Fibroblast of mammary gland (primary cell): ENCODE results near the gene TRAFD1.
A peak's percentile ranks its signal among the peaks of the same experiment; 100 is the strongest.

Source experiments
- DNase-seq: peaks from one replicate; pipeline ENCODE4 v3.0.0-alpha.2; 2010; ENCODE audit warnings: low read depth
- H3K4me3 ChIP-seq: 2 replicates; pipeline ENCODE4 v1.5.1; 2011; ENCODE audit warnings: low read depth, mild to moderate bottlenecking, low read length, moderate library complexity; ENCODE audit not compliant: control insufficient read depth
- TF ChIP-seq, protein P1 (sequence below): conservative IDR thresholded peaks from 2 replicates; pipeline ENCODE4 v1.5.1; 2011; ENCODE audit warnings: low read depth, low read length, inconsistent platforms; ENCODE audit not compliant: control insufficient read depth, insufficient read depth

TRAFD1 gene

DNA sequence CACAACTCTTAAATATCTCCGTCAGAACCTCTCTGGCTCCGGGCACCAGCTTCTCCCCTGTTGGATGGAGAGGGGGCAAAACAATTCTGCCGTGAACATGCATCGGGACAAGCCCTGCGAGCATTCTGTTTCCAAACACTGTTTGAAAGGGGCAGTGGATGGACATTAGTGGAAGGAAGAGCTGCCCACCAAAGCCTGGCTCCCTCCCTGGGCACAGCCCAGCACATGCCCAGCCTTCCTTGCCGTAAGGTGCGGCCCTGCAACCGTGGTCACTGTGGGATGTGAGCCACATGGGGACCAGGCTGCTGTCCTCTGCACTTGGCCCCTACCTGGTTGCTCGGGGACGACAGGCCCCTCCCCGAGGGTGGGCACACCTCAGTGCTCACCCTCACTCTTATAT, 54.0 kb downstream of the TRAFD1 start:
- no peak for DNase-seq
- H3K4me3 ChIP-seq = no peak overlapping the region
- TF ChIP-seq, protein P1, sequence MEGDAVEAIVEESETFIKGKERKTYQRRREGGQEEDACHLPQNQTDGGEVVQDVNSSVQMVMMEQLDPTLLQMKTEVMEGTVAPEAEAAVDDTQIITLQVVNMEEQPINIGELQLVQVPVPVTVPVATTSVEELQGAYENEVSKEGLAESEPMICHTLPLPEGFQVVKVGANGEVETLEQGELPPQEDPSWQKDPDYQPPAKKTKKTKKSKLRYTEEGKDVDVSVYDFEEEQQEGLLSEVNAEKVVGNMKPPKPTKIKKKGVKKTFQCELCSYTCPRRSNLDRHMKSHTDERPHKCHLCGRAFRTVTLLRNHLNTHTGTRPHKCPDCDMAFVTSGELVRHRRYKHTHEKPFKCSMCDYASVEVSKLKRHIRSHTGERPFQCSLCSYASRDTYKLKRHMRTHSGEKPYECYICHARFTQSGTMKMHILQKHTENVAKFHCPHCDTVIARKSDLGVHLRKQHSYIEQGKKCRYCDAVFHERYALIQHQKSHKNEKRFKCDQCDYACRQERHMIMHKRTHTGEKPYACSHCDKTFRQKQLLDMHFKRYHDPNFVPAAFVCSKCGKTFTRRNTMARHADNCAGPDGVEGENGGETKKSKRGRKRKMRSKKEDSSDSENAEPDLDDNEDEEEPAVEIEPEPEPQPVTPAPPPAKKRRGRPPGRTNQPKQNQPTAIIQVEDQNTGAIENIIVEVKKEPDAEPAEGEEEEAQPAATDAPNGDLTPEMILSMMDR = no peak

DNA sequence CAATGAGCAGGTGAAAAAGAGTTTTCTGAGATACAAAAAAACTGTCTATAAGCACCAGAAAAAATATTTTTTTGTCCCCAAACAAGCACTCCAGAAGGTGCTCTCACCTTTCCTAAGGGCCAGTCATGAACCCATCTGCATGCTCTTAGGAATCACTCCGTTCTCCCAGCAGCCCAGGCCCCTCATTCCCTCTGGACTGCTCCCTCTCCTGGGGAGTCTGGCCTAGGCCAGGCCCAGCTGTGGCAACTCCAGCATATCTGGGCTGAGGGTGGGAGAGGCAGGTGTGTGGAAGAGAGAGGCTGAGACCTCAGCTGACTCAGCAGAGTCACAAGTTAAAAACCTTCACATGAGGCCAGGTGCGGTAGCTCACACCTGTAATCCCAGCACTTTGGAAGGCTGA, 54.6 kb downstream of the TRAFD1 start:
- H3K4me3 ChIP-seq = no peak overlapping the region
- no peak for DNase-seq
- TF ChIP-seq, protein P1 = no peak

GRCh38 chr12:112180422-112180821, 55.1 kb downstream of the TRAFD1 start:
- H3K4me3 ChIP-seq = no peak overlapping the region
- TF ChIP-seq, protein P1 = no peak
- no peak for DNase-seq

- peak; percentile 10 for DNase-seq
- TF ChIP-seq, protein P1 = no peak
- no peak overlapping the region for H3K4me3 ChIP-seq
Observed at GRCh38 chr12:112182499-112182898, 57.1 kb downstream of the TRAFD1 start.

- TF ChIP-seq, protein P1 = no peak
- peak; percentile 42 for DNase-seq
- H3K4me3 ChIP-seq = no peak overlapping the region
Observed at GRCh38 chr12:112183141-112184021, 58.0 kb downstream of the TRAFD1 start.

GRCh38 chr12:112184056-112184887, 58.9 kb downstream of the TRAFD1 start:
- TF ChIP-seq, protein P1 = no peak
- no peak overlapping the region for H3K4me3 ChIP-seq
- no peak for DNase-seq
